Endodermal cell (in vitro differentiated cells): ENCODE results near the gene RAD9A. TPM values are rescaled to one million over a fixed set of nuclear protein-coding genes. Genes with fewer than 3 reads are reported as not detected.

Experiments
- DNase-seq: peaks from one replicate; pipeline ENCODE4 v3.0.0-alpha.2; 2017
- H3K27ac ChIP-seq: 2 replicates; pipeline ENCODE4 v1.5.1; 2013; ENCODE audit warnings: mild to moderate bottlenecking, low read depth, low read length, moderate library complexity
- H3K27me3 ChIP-seq: 2 replicates; pipeline ENCODE4 v1.6.1; 2013; ENCODE audit warnings: mild to moderate bottlenecking, low read length, moderate library complexity; ENCODE audit not compliant: insufficient read depth, control insufficient read depth, poor library complexity, severe bottlenecking
- H3K36me3 ChIP-seq: 2 replicates; pipeline ENCODE4 v1.7.0; 2013; ENCODE audit warnings: mild to moderate bottlenecking, low read length, moderate library complexity; ENCODE audit not compliant: control insufficient read depth, insufficient read depth
- H3K4me1 ChIP-seq: one replicate; pipeline ENCODE4 v1.7.0; 2013; ENCODE audit warnings: low read length; ENCODE audit not compliant: control insufficient read depth, insufficient read depth
- H3K4me3 ChIP-seq: 2 replicates; pipeline ENCODE4 v1.5.1; 2013; ENCODE audit warnings: mild to moderate bottlenecking, low read length, moderate library complexity
- H3K9ac ChIP-seq: 2 replicates; pipeline ENCODE4 v1.6.1; 2013; ENCODE audit warnings: mild to moderate bottlenecking, low read length, moderate library complexity; ENCODE audit not compliant: poor library complexity, severe bottlenecking; ENCODE audit errors: extremely low read depth
- H3K9me3 ChIP-seq: 2 replicates; pipeline ENCODE4 v1.6.1; 2013; ENCODE audit warnings: mild to moderate bottlenecking, low read length, moderate library complexity; ENCODE audit not compliant: control insufficient read depth
- H3K27ac Mint-ChIP-seq: 2 replicates; pipeline ENCODE4 v1.8.0; 2020; ENCODE audit warnings: mixed read lengths
- H3K27me3 Mint-ChIP-seq: 2 replicates; pipeline ENCODE4 v1.8.0; 2021; ENCODE audit warnings: mild to moderate bottlenecking, mixed read lengths; ENCODE audit not compliant: insufficient read depth
- H3K36me3 Mint-ChIP-seq: 2 replicates; pipeline ENCODE4 v1.8.0; 2020; ENCODE audit warnings: low read depth, mixed read lengths
- H3K4me1 Mint-ChIP-seq: 2 replicates; pipeline ENCODE4 v1.8.0; 2020; ENCODE audit warnings: mixed read lengths
- H3K4me3 Mint-ChIP-seq: 2 replicates; pipeline ENCODE4 v1.8.0; 2020; ENCODE audit warnings: mild to moderate bottlenecking, moderate library complexity, mixed read lengths
- H3K9me3 Mint-ChIP-seq: 2 replicates; pipeline ENCODE4 v1.8.0; 2020; ENCODE audit warnings: mild to moderate bottlenecking, mixed read lengths
- WGBS, 2 experiments: methylation state at CpG; one replicate each; pipeline versions ENCODE4 v1.1.5 to v1.1.7; 2013; ENCODE audit warnings: missing lambda C conversion rate in 2 of 2, mixed read lengths in 1 of 2; ENCODE audit not compliant: insufficient coverage in 1 of 2, insufficient read length in 1 of 2; 5-methylcytosine and 5-hydroxymethylcytosine counted together
- long read RNA-seq, 4 experiments: library from polyadenylated mRNA in 2 of 4; library from RNA in 1 of 4; library from capped mRNA in 1 of 4; stranded (forward) in 3 of 4; unstranded in 1 of 4; transcript quantifications; one replicate each; pipeline ENCODE4 v2.0.0, GENCODE V29; 2020 to 2021; ENCODE audit warnings: inconsistent platforms in 1 of 4
- polyA plus RNA-seq, 2 experiments: library from polyadenylated mRNA; stranded (reverse); fragments of 50-300 nt; gene quantifications; one replicate each; pipeline ENCODE4 v1.2.3, GENCODE V29; 2013
- total RNA-seq, 2 donors: library from RNA; stranded (reverse); fragmentation: NEBNext Ultra II Directional in 1 of 2; extraction: Animal tissue kit (Norgen Biotek cat#: 25700) in 1 of 2; gene quantifications; 2 replicates in 1 of 2; 3 replicates in 1 of 2; pipeline ENCODE4 v1.2.1, GENCODE V29; 2021
- TF ChIP-seq, protein P1 (sequence below): fragments of 200-600 bp; sonication (generic); conservative IDR thresholded peaks from 2 replicates; pipeline ENCODE4 v1.5.0; 2021; ENCODE audit warnings: antibody characterized with exemption, mild to moderate bottlenecking

The RAD9A gene
- 10 to 100 TPM; 28.3 to 41.4 TPM for total RNA-seq
- 31.1 TPM for polyA plus RNA-seq (2013, experiment 1 of 2)
- 31.1 TPM for polyA plus RNA-seq (2013, experiment 2 of 2)
- long read RNA-seq, experiment 1, partial matches to known transcripts: 4 of 10 reads
- long read RNA-seq, experiment 1, other reads (novel, unspliced or antisense): 3 of 10 reads
- long read RNA-seq, experiment 2, transcript RAD9A-201 (11 exons, 2,119 nt): major isoform, 12 of 33 reads
- long read RNA-seq, experiment 2, partial matches to known transcripts: 2 of 33 reads
- long read RNA-seq, experiment 2, other reads (novel, unspliced or antisense): 19 of 33 reads
- long read RNA-seq, experiment 3, partial matches to known transcripts: 0 of 7 reads
- long read RNA-seq, experiment 3, other reads (novel, unspliced or antisense): 4 of 7 reads
- long read RNA-seq, experiment 4, partial matches to known transcripts: 2 of 4 reads
- long read RNA-seq, experiment 4, other reads (novel, unspliced or antisense): 1 of 4 reads

- Mint-ChIP-seq H3K9me3 (no peaks in the 10 kb centered on the region), H3K4me3 (peak within 1 kb of the TSS; percentile 80), H3K27me3 (no peaks in the 10 kb centered on the region), H3K4me1 (peaks cover 25% of the 10 kb centered on the region), H3K27ac (peak within 1 kb of the TSS; percentile 94), H3K36me3 (peaks cover 13% of the 10 kb centered on the region)
- peaks cover 12% of the 10 kb centered on the region for H3K36me3 ChIP-seq
- DNase-seq: peak; percentile 98
- peak within 1 kb of the TSS; percentile 91 for H3K9ac ChIP-seq
- WGBS, 2 experiments: 0% methylated on average over 38 to 73 of the region's 75 CpGs
- H3K4me3 ChIP-seq: peak within 1 kb of the TSS; percentile 99
- peak within 1 kb of the TSS; percentile 90 for H3K27ac ChIP-seq
- no peaks in the 10 kb centered on the region for H3K4me1 ChIP-seq
- H3K9me3 ChIP-seq: no peaks in the 10 kb centered on the region
- TF ChIP-seq, protein P1, sequence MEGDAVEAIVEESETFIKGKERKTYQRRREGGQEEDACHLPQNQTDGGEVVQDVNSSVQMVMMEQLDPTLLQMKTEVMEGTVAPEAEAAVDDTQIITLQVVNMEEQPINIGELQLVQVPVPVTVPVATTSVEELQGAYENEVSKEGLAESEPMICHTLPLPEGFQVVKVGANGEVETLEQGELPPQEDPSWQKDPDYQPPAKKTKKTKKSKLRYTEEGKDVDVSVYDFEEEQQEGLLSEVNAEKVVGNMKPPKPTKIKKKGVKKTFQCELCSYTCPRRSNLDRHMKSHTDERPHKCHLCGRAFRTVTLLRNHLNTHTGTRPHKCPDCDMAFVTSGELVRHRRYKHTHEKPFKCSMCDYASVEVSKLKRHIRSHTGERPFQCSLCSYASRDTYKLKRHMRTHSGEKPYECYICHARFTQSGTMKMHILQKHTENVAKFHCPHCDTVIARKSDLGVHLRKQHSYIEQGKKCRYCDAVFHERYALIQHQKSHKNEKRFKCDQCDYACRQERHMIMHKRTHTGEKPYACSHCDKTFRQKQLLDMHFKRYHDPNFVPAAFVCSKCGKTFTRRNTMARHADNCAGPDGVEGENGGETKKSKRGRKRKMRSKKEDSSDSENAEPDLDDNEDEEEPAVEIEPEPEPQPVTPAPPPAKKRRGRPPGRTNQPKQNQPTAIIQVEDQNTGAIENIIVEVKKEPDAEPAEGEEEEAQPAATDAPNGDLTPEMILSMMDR: no peak
- no peaks in the 10 kb centered on the region for H3K27me3 ChIP-seq
Measured at GRCh38 chr11:67391304-67392182, at the start of gene RAD9A. RAD9A (plus strand) TSS chr11:67391986; CDS start chr11:67392045, 59 bp downstream.

DNA sequence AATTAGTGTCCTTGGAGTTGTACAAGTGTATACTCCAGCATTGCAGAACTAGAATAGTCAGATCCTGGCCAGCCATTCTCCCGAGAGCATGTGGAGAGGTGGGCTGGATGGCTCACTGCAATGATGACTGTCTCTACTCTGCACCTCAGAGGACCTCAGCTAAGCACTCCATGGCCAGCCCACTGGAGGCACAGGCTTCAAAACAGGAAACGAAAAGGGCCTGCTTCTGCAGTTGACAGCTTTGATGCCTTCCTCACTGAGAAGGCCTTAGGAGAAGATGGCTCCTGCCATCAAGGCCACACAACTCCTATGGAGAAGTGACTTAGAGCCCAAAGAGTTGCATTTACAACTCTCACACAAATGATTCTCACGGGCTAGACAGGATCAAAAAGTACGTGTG, 47.5 kb upstream of the RAD9A start:
- DNase-seq: no peak
- Histone ChIP-seq H3K27me3 (no peaks in the 10 kb centered on the region), H3K4me1 (peaks cover 2% of the 10 kb centered on the region), H3K36me3 (no peaks in the 10 kb centered on the region), H3K4me3 (no peak overlapping the region), H3K9ac (no peak overlapping the region), H3K27ac (no peak overlapping the region), H3K9me3 (peaks cover 11% of the 10 kb centered on the region)
- H3K4me1 Mint-ChIP-seq: peaks cover 8% of the 10 kb centered on the region
- H3K36me3 Mint-ChIP-seq: no peaks in the 10 kb centered on the region
- H3K9me3 Mint-ChIP-seq: no peaks in the 10 kb centered on the region
- no peak overlapping the region for H3K4me3 Mint-ChIP-seq
- WGBS, 2 experiments: 93 to 95% methylated on average over 4 of the region's 4 CpGs
- H3K27me3 Mint-ChIP-seq: peaks cover 2% of the 10 kb centered on the region
- TF ChIP-seq, protein P1: no peak
- no peak overlapping the region for H3K27ac Mint-ChIP-seq

DNA sequence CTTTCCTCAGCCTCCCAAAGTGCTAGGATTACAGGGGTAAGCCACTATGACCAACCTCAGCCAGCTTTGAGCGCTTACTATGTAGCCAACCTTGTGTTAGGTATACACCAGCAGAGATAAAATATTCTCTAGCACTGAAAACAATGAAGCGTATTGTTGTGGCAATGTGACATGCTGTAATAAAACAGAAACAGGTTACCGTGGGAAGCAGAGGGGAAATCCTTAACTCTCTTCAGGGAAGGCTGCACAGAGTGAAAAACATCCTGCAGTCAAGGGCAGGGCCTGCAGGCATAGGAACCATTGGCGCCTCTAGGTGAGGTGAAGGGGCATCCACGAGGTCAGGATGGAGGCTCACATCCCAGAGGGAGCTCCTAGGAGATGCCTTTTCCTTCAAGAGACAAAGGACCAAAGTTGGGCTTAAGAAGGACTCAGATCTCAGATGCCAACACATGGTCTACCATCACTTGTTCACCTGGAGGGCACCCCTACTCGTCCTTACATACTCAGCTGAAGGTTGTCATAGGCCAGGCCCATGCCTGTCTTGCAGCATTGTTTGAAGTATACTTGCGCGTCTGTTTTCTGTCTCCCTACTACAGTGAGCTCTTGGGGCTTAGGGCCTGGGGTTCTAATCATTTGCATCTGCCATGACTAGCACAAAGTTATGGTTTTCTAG, 46.4 kb upstream of the RAD9A start:
- H3K27ac ChIP-seq: no peak overlapping the region

More for the DNA sequence above, 46.4 kb upstream of the RAD9A start:
- Mint-ChIP-seq H3K27ac (no peak overlapping the region), H3K4me3 (no peak overlapping the region), H3K36me3 (no peaks in the 10 kb centered on the region), H3K27me3 (peaks cover 2% of the 10 kb centered on the region), H3K9me3 (no peaks in the 10 kb centered on the region), H3K4me1 (peaks cover 8% of the 10 kb centered on the region)
- peaks cover 11% of the 10 kb centered on the region for H3K9me3 ChIP-seq
- H3K4me1 ChIP-seq: peaks cover 2% of the 10 kb centered on the region
- no peak for DNase-seq
- no peaks in the 10 kb centered on the region for H3K27me3 ChIP-seq
- H3K9ac ChIP-seq: no peak overlapping the region
- no peaks in the 10 kb centered on the region for H3K36me3 ChIP-seq
- H3K4me3 ChIP-seq: no peak overlapping the region
- TF ChIP-seq, protein P1: no peak
- 82 to 90% methylated on average over 6 to 8 of the region's 8 CpGs for WGBS, 2 experiments
